H9 (cell line): Measurements from ENCODE around the gene SLC6A19. TPM values are rescaled to one million over a fixed set of nuclear protein-coding genes. Genes with fewer than 3 reads are reported as not detected.

Experiments
- DNase-seq: peaks from one replicate; pipeline ENCODE4 v3.0.0-alpha.2; 2017
- H2AFZ ChIP-seq: one replicate; pipeline ENCODE4 v1.6.1; 2013; ENCODE audit warnings: mild to moderate bottlenecking, low read length, control low read depth, moderate library complexity
- H2AK5ac ChIP-seq: 2 replicates; pipeline ENCODE4 v1.6.1; 2013; ENCODE audit warnings: low read length, control low read depth, mixed read lengths; ENCODE audit not compliant: insufficient read length
- H2BK120ac ChIP-seq: one replicate; pipeline ENCODE4 v1.6.1; 2013; ENCODE audit warnings: low read depth, mild to moderate bottlenecking, low read length, control low read depth, inconsistent platforms; ENCODE audit not compliant: poor library complexity, severe bottlenecking
- H2BK12ac ChIP-seq: 2 replicates; pipeline ENCODE4 v1.6.1; 2013; ENCODE audit warnings: low read length, control low read depth, mixed read lengths, low read depth; ENCODE audit not compliant: insufficient read length
- H2BK15ac ChIP-seq: 2 replicates; pipeline ENCODE4 v1.6.1; 2013; ENCODE audit warnings: low read depth, low read length, control low read depth
- H2BK20ac ChIP-seq: one replicate; pipeline ENCODE4 v1.6.1; 2013; ENCODE audit warnings: low read depth, mild to moderate bottlenecking, low read length, control low read depth, inconsistent platforms; ENCODE audit not compliant: poor library complexity, severe bottlenecking
- H2BK5ac ChIP-seq: 2 replicates; pipeline ENCODE4 v1.6.1; 2013; ENCODE audit warnings: low read length, control low read depth, mixed read lengths; ENCODE audit not compliant: insufficient read length
- H3K14ac ChIP-seq: 2 replicates; pipeline ENCODE4 v1.6.1; 2013; ENCODE audit warnings: low read length, control low read depth; ENCODE audit not compliant: insufficient read depth
- H3K18ac ChIP-seq: 2 replicates; pipeline ENCODE4 v1.6.1; 2013; ENCODE audit warnings: low read depth, mild to moderate bottlenecking, mixed read lengths, low read length, control low read depth; ENCODE audit not compliant: insufficient read length
- H3K23ac ChIP-seq: 2 replicates; pipeline ENCODE4 v1.6.1; 2013; ENCODE audit warnings: low read length, control low read depth, mixed read lengths, low read depth; ENCODE audit not compliant: insufficient read length
- H3K23me2 ChIP-seq: 2 replicates; pipeline ENCODE4 v1.6.1; 2013; ENCODE audit warnings: low read depth, mild to moderate bottlenecking, mixed read lengths, low read length, control low read depth; ENCODE audit not compliant: insufficient read length, poor library complexity, severe bottlenecking
- H3K27ac ChIP-seq: 2 replicates; pipeline ENCODE4 v1.5.1; 2013; ENCODE audit warnings: low read length, control low read depth, mixed read lengths, low read depth; ENCODE audit not compliant: insufficient read length
- H3K27me3 ChIP-seq: 2 replicates; pipeline ENCODE4 v1.6.1; 2013; ENCODE audit warnings: low read length, control low read depth, inconsistent platforms; ENCODE audit not compliant: insufficient read depth
- H3K4ac ChIP-seq: 2 replicates; pipeline ENCODE4 v1.6.1; 2013; ENCODE audit warnings: low read depth, mild to moderate bottlenecking, control low read depth, inconsistent platforms, low read length, moderate library complexity
- H3K4me1 ChIP-seq: 2 replicates; pipeline ENCODE4 v1.6.1; 2013; ENCODE audit warnings: low read length, control low read depth, inconsistent platforms; ENCODE audit not compliant: insufficient read depth
- H3K4me2 ChIP-seq: 2 replicates; pipeline ENCODE4 v1.6.1; 2013; ENCODE audit warnings: low read length, control low read depth, mixed read lengths; ENCODE audit not compliant: insufficient read length, insufficient read depth
- H3K56ac ChIP-seq: 2 replicates; pipeline ENCODE4 v1.6.1; 2013; ENCODE audit warnings: low read depth, mild to moderate bottlenecking, mixed read lengths, low read length, control low read depth; ENCODE audit not compliant: insufficient read length
- H3K79me1 ChIP-seq: 2 replicates; pipeline ENCODE4 v1.6.1; 2013; ENCODE audit warnings: low read depth, mild to moderate bottlenecking, moderate library complexity, low read length, control low read depth, inconsistent platforms; ENCODE audit not compliant: insufficient read depth, poor library complexity, severe bottlenecking
- H3K79me2 ChIP-seq: 2 replicates; pipeline ENCODE4 v1.6.1; 2013; ENCODE audit warnings: low read length, control low read depth, inconsistent platforms; ENCODE audit not compliant: insufficient read depth
- H3K9ac ChIP-seq: 2 replicates; pipeline ENCODE4 v1.6.1; 2013; ENCODE audit warnings: low read length, control low read depth, mixed read lengths; ENCODE audit not compliant: insufficient read length; ENCODE audit errors: extremely low read depth
- H3K9me3 ChIP-seq: one replicate; pipeline ENCODE4 v1.6.1; 2013; ENCODE audit warnings: low read depth, low read length, inconsistent platforms; ENCODE audit not compliant: control insufficient read depth
- H3T11ph ChIP-seq: one replicate; pipeline ENCODE4 v1.6.1; 2013; ENCODE audit warnings: mild to moderate bottlenecking, low read length, control low read depth, inconsistent platforms
- H4K20me1 ChIP-seq: one replicate; pipeline ENCODE4 v1.6.1; 2013; ENCODE audit not compliant: control insufficient read depth, insufficient read length, insufficient read depth
- H4K5ac ChIP-seq: 2 replicates; pipeline ENCODE4 v1.6.1; 2013; ENCODE audit warnings: low read depth, mild to moderate bottlenecking, mixed read lengths, low read length, control low read depth; ENCODE audit not compliant: insufficient read length
- H4K8ac ChIP-seq: replicated peaks from 2 replicates; pipeline ENCODE4 v1.6.1; 2013; ENCODE audit warnings: low read length, control low read depth, mixed read lengths, low read depth; ENCODE audit not compliant: insufficient read length
- H4K91ac ChIP-seq: 2 replicates; pipeline ENCODE4 v1.6.1; 2013; ENCODE audit warnings: low read depth, mild to moderate bottlenecking, moderate library complexity, mixed read lengths, low read length, control low read depth; ENCODE audit not compliant: insufficient read length
- H3K27ac Mint-ChIP-seq, 3 experiments: 2 replicates in 2 of 3; 3 replicates in 1 of 3; pipeline ENCODE4 v1.8.0; 2020 to 2021; ENCODE audit warnings: mixed read lengths in 3 of 3, mild to moderate bottlenecking in 1 of 3, moderate library complexity in 1 of 3
- H3K27me3 Mint-ChIP-seq: 2 replicates; pipeline ENCODE4 v1.8.0; 2021; ENCODE audit warnings: low read depth, mild to moderate bottlenecking, moderate library complexity, mixed read lengths
- H3K36me3 Mint-ChIP-seq, 3 experiments: 2 replicates in 2 of 3; 3 replicates in 1 of 3; pipeline ENCODE4 v1.8.0; 2020 to 2021; ENCODE audit warnings: low read depth in 3 of 3, mixed read lengths in 3 of 3; ENCODE audit not compliant: insufficient read depth in 1 of 3
- H3K4me1 Mint-ChIP-seq, 2 experiments: 2 replicates each; pipeline ENCODE4 v1.8.0; 2020; ENCODE audit warnings: mixed read lengths in 2 of 2
- H3K4me3 Mint-ChIP-seq, 2 experiments: 2 replicates in 1 of 2; 3 replicates in 1 of 2; pipeline ENCODE4 v1.8.0; 2020 to 2021; ENCODE audit warnings: mild to moderate bottlenecking in 2 of 2, mixed read lengths in 2 of 2, moderate library complexity in 1 of 2
- H3K9me3 Mint-ChIP-seq, 2 experiments: 2 replicates in 1 of 2; 3 replicates in 1 of 2; pipeline ENCODE4 v1.8.0; 2020; ENCODE audit warnings: mild to moderate bottlenecking in 2 of 2, mixed read lengths in 2 of 2, moderate library complexity in 1 of 2
- CTCF ChIP-seq: fragments of 200-600 bp; sonication (generic); conservative IDR thresholded peaks from 3 replicates; pipeline ENCODE4 v1.8.0; 2021; ENCODE audit warnings: antibody characterized with exemption, mild to moderate bottlenecking
- WGBS: extraction: QIAGEN DNeasy Blood & Tissue Kit; methylation state at CpG from one replicate; pipeline ENCODE4 v1.1.7; 2013; ENCODE audit warnings: missing lambda C conversion rate, low lambda C conversion rate, mixed read lengths; ENCODE audit not compliant: insufficient read length; ENCODE audit errors: extremely low coverage; 5-methylcytosine and 5-hydroxymethylcytosine counted together
- total RNA-seq: library from RNA; stranded (reverse); gene quantifications from 2 replicates; pipeline ENCODE4 v1.2.1, GENCODE V29; 2021

The SLC6A19 gene
- total RNA-seq, 1 experiment from 2014 or later = not detected

DNA sequence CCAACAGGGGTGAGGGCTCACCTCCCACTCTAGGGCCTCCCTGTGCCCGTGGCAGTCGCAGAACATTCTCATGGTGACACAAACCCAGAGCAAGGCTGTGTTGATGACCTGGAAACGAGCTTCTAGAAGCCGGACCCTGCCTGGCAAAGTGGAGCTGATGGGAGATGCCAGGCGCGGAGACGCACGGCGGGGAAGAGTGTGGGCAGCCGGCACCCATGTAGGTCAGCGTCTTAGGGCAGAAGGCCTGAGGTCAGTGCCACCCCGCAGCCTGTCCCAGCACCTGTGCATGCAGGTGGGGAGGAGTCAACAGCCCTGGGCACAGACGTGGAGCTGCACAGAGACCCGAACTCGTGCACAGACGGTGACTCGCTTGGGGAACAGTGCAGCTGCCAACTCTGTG lies 29.2 kb downstream of the SLC6A19 start:
- no peak overlapping the region for H3K14ac ChIP-seq
- no peak overlapping the region for H4K5ac ChIP-seq
- no peak overlapping the region for H2BK20ac ChIP-seq
- H4K91ac ChIP-seq = no peak overlapping the region
- no peak overlapping the region for H3K23ac ChIP-seq
- no peaks in the 10 kb centered on the region for H3K79me2 ChIP-seq
- no peak for DNase-seq
- H3K4me2 ChIP-seq = no peak overlapping the region
- H2AK5ac ChIP-seq = no peak overlapping the region
- TF ChIP-seq CTCF = no peak
- Mint-ChIP-seq H3K4me3 (no peak overlapping the region), H3K36me3 (no peaks in the 10 kb centered on the region; a peak in 1 of 7 replicates), H3K27me3 (peaks cover 4% of the 10 kb centered on the region), H3K4me1 (peaks cover 0 to 12% of the 10 kb centered on the region in 2 experiments; a peak in 2 of 4 replicates), H3K9me3 (peaks cover 0 to 1% of the 10 kb centered on the region in 2 experiments; a peak in 3 of 5 replicates), H3K27ac (no peak overlapping the region; a peak in 1 of 7 replicates)
- no peak overlapping the region for H3K56ac ChIP-seq
- WGBS = no CpG with 5 or more reads among the region's 17 CpGs
- H4K20me1 ChIP-seq = no peaks in the 10 kb centered on the region
- no peaks in the 10 kb centered on the region; the same call in 1 of the 2 replicates for H3K4me1 ChIP-seq
- H2BK12ac ChIP-seq = no peak overlapping the region
- H3K27me3 ChIP-seq = no peaks in the 10 kb centered on the region
- H2AFZ ChIP-seq = no peak overlapping the region
- no peaks in the 10 kb centered on the region for H3K23me2 ChIP-seq
- no peak overlapping the region for H3K9ac ChIP-seq
- no peaks in the 10 kb centered on the region for H3K79me1 ChIP-seq
- no peaks in the 10 kb centered on the region for H3K9me3 ChIP-seq
- H2BK15ac ChIP-seq = no peak overlapping the region
- no peak overlapping the region for H3T11ph ChIP-seq
- H2BK5ac ChIP-seq = no peak overlapping the region
- H3K4ac ChIP-seq = no peak overlapping the region
- H3K18ac ChIP-seq = no peak overlapping the region
- no peak overlapping the region for H3K27ac ChIP-seq
- H4K8ac ChIP-seq = no peak overlapping the region
- H2BK120ac ChIP-seq = no peak overlapping the region
